ENCODE measurements around the gene PPARG. TPM values are rescaled to one million over a fixed set of nuclear protein-coding genes. Genes with fewer than 3 reads are reported as not detected.
"Not testable (repeated sequence)": the region's sequence is repeated elsewhere in the genome, so short reads cannot be mapped to it uniquely, and the experiment has no call there.

PPARG gene
- total RNA-seq, 1 donor from 2014 or later: 0.37 TPM

GRCh38 chr3:12380461-12380860, 91.6 kb downstream of the PPARG start:
- Mint-ChIP-seq H3K27me3 (ENCODE audit: unreplicated experiment) (peaks cover 1% of the 10 kb centered on the region), H3K4me3 (ENCODE audit: unreplicated experiment) (no peak overlapping the region), H3K36me3 (ENCODE audit: unreplicated experiment) (no peaks in the 10 kb centered on the region), H3K9me3 (ENCODE audit: unreplicated experiment) (no peaks in the 10 kb centered on the region), H3K27ac (ENCODE audit: unreplicated experiment) (no peak overlapping the region), H3K4me1 (ENCODE audit: low read depth, unreplicated experiment) (no peaks in the 10 kb centered on the region)
- no peak for DNase-seq
- TF ChIP-seq CTCF (IDR thresholded peaks at IDR 0.05; ENCODE audit: partially characterized antibody, unreplicated experiment): no peak

GRCh38 chr3:12381199-12381598, 92.3 kb downstream of the PPARG start:
- Mint-ChIP-seq H3K4me3 (ENCODE audit: unreplicated experiment) (no peak overlapping the region), H3K9me3 (ENCODE audit: unreplicated experiment) (no peaks in the 10 kb centered on the region), H3K27me3 (ENCODE audit: unreplicated experiment) (peaks cover 1% of the 10 kb centered on the region), H3K36me3 (ENCODE audit: unreplicated experiment) (no peaks in the 10 kb centered on the region), H3K27ac (ENCODE audit: unreplicated experiment) (no peak overlapping the region), H3K4me1 (ENCODE audit: low read depth, unreplicated experiment) (no peaks in the 10 kb centered on the region)
- no peak for DNase-seq
- no peak for TF ChIP-seq CTCF (IDR thresholded peaks at IDR 0.05; ENCODE audit: partially characterized antibody, unreplicated experiment)

GRCh38 chr3:12383218-12383617, 94.3 kb downstream of the PPARG start:
- TF ChIP-seq CTCF (IDR thresholded peaks at IDR 0.05; ENCODE audit: partially characterized antibody, unreplicated experiment): no peak
- H3K4me1 Mint-ChIP-seq (ENCODE audit: low read depth, unreplicated experiment): no peaks in the 10 kb centered on the region

GRCh38 chr3:12384451-12385233, 95.8 kb downstream of the PPARG start:
- no peaks in the 10 kb centered on the region for H3K4me1 Mint-ChIP-seq (ENCODE audit: low read depth, unreplicated experiment)
- no peaks in the 10 kb centered on the region for H3K36me3 Mint-ChIP-seq (ENCODE audit: unreplicated experiment)
- H3K27me3 Mint-ChIP-seq (ENCODE audit: unreplicated experiment): peaks cover 1% of the 10 kb centered on the region
- H3K4me3 Mint-ChIP-seq (ENCODE audit: unreplicated experiment): no peak overlapping the region
- H3K27ac Mint-ChIP-seq (ENCODE audit: unreplicated experiment): no peak overlapping the region
- no peaks in the 10 kb centered on the region for H3K9me3 Mint-ChIP-seq (ENCODE audit: unreplicated experiment)
- DNase-seq: no peak
- no peak for TF ChIP-seq CTCF (IDR thresholded peaks at IDR 0.05; ENCODE audit: partially characterized antibody, unreplicated experiment)

More at GRCh38 chr3:12383218-12383617, 94.3 kb downstream of the PPARG start:
- DNase-seq: no peak
- H3K27me3 Mint-ChIP-seq (ENCODE audit: unreplicated experiment): peaks cover 1% of the 10 kb centered on the region
- no peaks in the 10 kb centered on the region for H3K9me3 Mint-ChIP-seq (ENCODE audit: unreplicated experiment)
- H3K27ac Mint-ChIP-seq (ENCODE audit: unreplicated experiment): no peak overlapping the region
- H3K36me3 Mint-ChIP-seq (ENCODE audit: unreplicated experiment): no peaks in the 10 kb centered on the region
- H3K4me3 Mint-ChIP-seq (ENCODE audit: unreplicated experiment): no peak overlapping the region

- not testable (repeated sequence) for H3K4me3 Mint-ChIP-seq (ENCODE audit: unreplicated experiment); H3K9me3 Mint-ChIP-seq (ENCODE audit: unreplicated experiment); H3K27me3 Mint-ChIP-seq (ENCODE audit: unreplicated experiment); H3K36me3 Mint-ChIP-seq (ENCODE audit: unreplicated experiment); H3K4me1 Mint-ChIP-seq (ENCODE audit: low read depth, unreplicated experiment); DNase-seq; H3K27ac Mint-ChIP-seq (ENCODE audit: unreplicated experiment)
Measured at GRCh38 chr3:12386514-12387291, 97.8 kb downstream of the PPARG start.

Data from glutamatergic neuron (in vitro differentiated cells).